H9 (cell line): ENCODE results near the gene ZNF8. TPM values are rescaled to one million over a fixed set of nuclear protein-coding genes. Genes with fewer than 3 reads are reported as not detected.

ENCODE experiments used
- DNase-seq: peaks from one replicate; pipeline ENCODE4 v3.0.0-alpha.2; 2017
- H2AFZ ChIP-seq: one replicate; pipeline ENCODE4 v1.6.1; 2013; ENCODE audit warnings: mild to moderate bottlenecking, low read length, control low read depth, moderate library complexity
- H2AK5ac ChIP-seq: 2 replicates; pipeline ENCODE4 v1.6.1; 2013; ENCODE audit warnings: low read length, control low read depth, mixed read lengths; ENCODE audit not compliant: insufficient read length
- H2BK120ac ChIP-seq: one replicate; pipeline ENCODE4 v1.6.1; 2013; ENCODE audit warnings: low read depth, mild to moderate bottlenecking, low read length, control low read depth, inconsistent platforms; ENCODE audit not compliant: poor library complexity, severe bottlenecking
- H2BK12ac ChIP-seq: 2 replicates; pipeline ENCODE4 v1.6.1; 2013; ENCODE audit warnings: low read length, control low read depth, mixed read lengths, low read depth; ENCODE audit not compliant: insufficient read length
- H2BK15ac ChIP-seq: 2 replicates; pipeline ENCODE4 v1.6.1; 2013; ENCODE audit warnings: low read depth, low read length, control low read depth
- H2BK20ac ChIP-seq: one replicate; pipeline ENCODE4 v1.6.1; 2013; ENCODE audit warnings: low read depth, mild to moderate bottlenecking, low read length, control low read depth, inconsistent platforms; ENCODE audit not compliant: poor library complexity, severe bottlenecking
- H2BK5ac ChIP-seq: 2 replicates; pipeline ENCODE4 v1.6.1; 2013; ENCODE audit warnings: low read length, control low read depth, mixed read lengths; ENCODE audit not compliant: insufficient read length
- H3K14ac ChIP-seq: 2 replicates; pipeline ENCODE4 v1.6.1; 2013; ENCODE audit warnings: low read length, control low read depth; ENCODE audit not compliant: insufficient read depth
- H3K18ac ChIP-seq: 2 replicates; pipeline ENCODE4 v1.6.1; 2013; ENCODE audit warnings: low read depth, mild to moderate bottlenecking, mixed read lengths, low read length, control low read depth; ENCODE audit not compliant: insufficient read length
- H3K23ac ChIP-seq: 2 replicates; pipeline ENCODE4 v1.6.1; 2013; ENCODE audit warnings: low read length, control low read depth, mixed read lengths, low read depth; ENCODE audit not compliant: insufficient read length
- H3K23me2 ChIP-seq: 2 replicates; pipeline ENCODE4 v1.6.1; 2013; ENCODE audit warnings: low read depth, mild to moderate bottlenecking, mixed read lengths, low read length, control low read depth; ENCODE audit not compliant: insufficient read length, poor library complexity, severe bottlenecking
- H3K27ac ChIP-seq: 2 replicates; pipeline ENCODE4 v1.5.1; 2013; ENCODE audit warnings: low read length, control low read depth, mixed read lengths, low read depth; ENCODE audit not compliant: insufficient read length
- H3K27me3 ChIP-seq: 2 replicates; pipeline ENCODE4 v1.6.1; 2013; ENCODE audit warnings: low read length, control low read depth, inconsistent platforms; ENCODE audit not compliant: insufficient read depth
- H3K4ac ChIP-seq: 2 replicates; pipeline ENCODE4 v1.6.1; 2013; ENCODE audit warnings: low read depth, mild to moderate bottlenecking, control low read depth, inconsistent platforms, low read length, moderate library complexity
- H3K4me1 ChIP-seq: 2 replicates; pipeline ENCODE4 v1.6.1; 2013; ENCODE audit warnings: low read length, control low read depth, inconsistent platforms; ENCODE audit not compliant: insufficient read depth
- H3K4me2 ChIP-seq: 2 replicates; pipeline ENCODE4 v1.6.1; 2013; ENCODE audit warnings: low read length, control low read depth, mixed read lengths; ENCODE audit not compliant: insufficient read length, insufficient read depth
- H3K56ac ChIP-seq: 2 replicates; pipeline ENCODE4 v1.6.1; 2013; ENCODE audit warnings: low read depth, mild to moderate bottlenecking, mixed read lengths, low read length, control low read depth; ENCODE audit not compliant: insufficient read length
- H3K79me1 ChIP-seq: 2 replicates; pipeline ENCODE4 v1.6.1; 2013; ENCODE audit warnings: low read depth, mild to moderate bottlenecking, moderate library complexity, low read length, control low read depth, inconsistent platforms; ENCODE audit not compliant: insufficient read depth, poor library complexity, severe bottlenecking
- H3K79me2 ChIP-seq: 2 replicates; pipeline ENCODE4 v1.6.1; 2013; ENCODE audit warnings: low read length, control low read depth, inconsistent platforms; ENCODE audit not compliant: insufficient read depth
- H3K9ac ChIP-seq: 2 replicates; pipeline ENCODE4 v1.6.1; 2013; ENCODE audit warnings: low read length, control low read depth, mixed read lengths; ENCODE audit not compliant: insufficient read length; ENCODE audit errors: extremely low read depth
- H3K9me3 ChIP-seq: one replicate; pipeline ENCODE4 v1.6.1; 2013; ENCODE audit warnings: low read depth, low read length, inconsistent platforms; ENCODE audit not compliant: control insufficient read depth
- H3T11ph ChIP-seq: one replicate; pipeline ENCODE4 v1.6.1; 2013; ENCODE audit warnings: mild to moderate bottlenecking, low read length, control low read depth, inconsistent platforms
- H4K20me1 ChIP-seq: one replicate; pipeline ENCODE4 v1.6.1; 2013; ENCODE audit not compliant: control insufficient read depth, insufficient read length, insufficient read depth
- H4K5ac ChIP-seq: 2 replicates; pipeline ENCODE4 v1.6.1; 2013; ENCODE audit warnings: low read depth, mild to moderate bottlenecking, mixed read lengths, low read length, control low read depth; ENCODE audit not compliant: insufficient read length
- H4K8ac ChIP-seq: replicated peaks from 2 replicates; pipeline ENCODE4 v1.6.1; 2013; ENCODE audit warnings: low read length, control low read depth, mixed read lengths, low read depth; ENCODE audit not compliant: insufficient read length
- H4K91ac ChIP-seq: 2 replicates; pipeline ENCODE4 v1.6.1; 2013; ENCODE audit warnings: low read depth, mild to moderate bottlenecking, moderate library complexity, mixed read lengths, low read length, control low read depth; ENCODE audit not compliant: insufficient read length
- H3K27ac Mint-ChIP-seq, 3 experiments: 2 replicates in 2 of 3; 3 replicates in 1 of 3; pipeline ENCODE4 v1.8.0; 2020 to 2021; ENCODE audit warnings: mixed read lengths in 3 of 3, mild to moderate bottlenecking in 1 of 3, moderate library complexity in 1 of 3
- H3K27me3 Mint-ChIP-seq: 2 replicates; pipeline ENCODE4 v1.8.0; 2021; ENCODE audit warnings: low read depth, mild to moderate bottlenecking, moderate library complexity, mixed read lengths
- H3K36me3 Mint-ChIP-seq, 3 experiments: 2 replicates in 2 of 3; 3 replicates in 1 of 3; pipeline ENCODE4 v1.8.0; 2020 to 2021; ENCODE audit warnings: low read depth in 3 of 3, mixed read lengths in 3 of 3; ENCODE audit not compliant: insufficient read depth in 1 of 3
- H3K4me1 Mint-ChIP-seq, 2 experiments: 2 replicates each; pipeline ENCODE4 v1.8.0; 2020; ENCODE audit warnings: mixed read lengths in 2 of 2
- H3K4me3 Mint-ChIP-seq, 2 experiments: 2 replicates in 1 of 2; 3 replicates in 1 of 2; pipeline ENCODE4 v1.8.0; 2020 to 2021; ENCODE audit warnings: mild to moderate bottlenecking in 2 of 2, mixed read lengths in 2 of 2, moderate library complexity in 1 of 2
- H3K9me3 Mint-ChIP-seq, 2 experiments: 2 replicates in 1 of 2; 3 replicates in 1 of 2; pipeline ENCODE4 v1.8.0; 2020; ENCODE audit warnings: mild to moderate bottlenecking in 2 of 2, mixed read lengths in 2 of 2, moderate library complexity in 1 of 2
- CTCF ChIP-seq: fragments of 200-600 bp; sonication (generic); conservative IDR thresholded peaks from 3 replicates; pipeline ENCODE4 v1.8.0; 2021; ENCODE audit warnings: antibody characterized with exemption, mild to moderate bottlenecking
- WGBS: extraction: QIAGEN DNeasy Blood & Tissue Kit; methylation state at CpG from one replicate; pipeline ENCODE4 v1.1.7; 2013; ENCODE audit warnings: missing lambda C conversion rate, low lambda C conversion rate, mixed read lengths; ENCODE audit not compliant: insufficient read length; ENCODE audit errors: extremely low coverage; 5-methylcytosine and 5-hydroxymethylcytosine counted together
- total RNA-seq: library from RNA; stranded (reverse); gene quantifications from 2 replicates; pipeline ENCODE4 v1.2.1, GENCODE V29; 2021

Gene ZNF8
- total RNA-seq, 1 experiment from 2014 or later = 17.3 TPM

GRCh38 chr19:58318297-58318696, 39.5 kb downstream of the ZNF8 start:
- no peak overlapping the region for H3K14ac ChIP-seq
- no peaks in the 10 kb centered on the region for H4K20me1 ChIP-seq

More at GRCh38 chr19:58318297-58318696, 39.5 kb downstream of the ZNF8 start:
- H2AFZ ChIP-seq = no peak overlapping the region
- no peak overlapping the region for H2AK5ac ChIP-seq
- no CpG with 5 or more reads among the region's 4 CpGs for WGBS
- H3K23ac ChIP-seq = no peak overlapping the region
- Mint-ChIP-seq H3K27me3 (no peaks in the 10 kb centered on the region), H3K4me3 (peak overlapping the region in 1 of 2 experiments; percentile 1; a peak in 1 of 5 replicates), H3K9me3 (no peaks in the 10 kb centered on the region), H3K27ac (no peak overlapping the region), H3K36me3 (peaks cover 12 to 26% (median 23%) of the 10 kb centered on the region in 3 experiments; a peak in 6 of 7 replicates), H3K4me1 (no peaks in the 10 kb centered on the region)
- no peak overlapping the region for H3K4me2 ChIP-seq
- H2BK5ac ChIP-seq = no peak overlapping the region
- H3K9me3 ChIP-seq = no peaks in the 10 kb centered on the region
- no peak overlapping the region for H3K9ac ChIP-seq
- H3K27ac ChIP-seq = no peak overlapping the region
- H3T11ph ChIP-seq = no peak overlapping the region
- no peaks in the 10 kb centered on the region for H3K79me2 ChIP-seq
- no peak overlapping the region for H4K91ac ChIP-seq
- no peaks in the 10 kb centered on the region for H3K23me2 ChIP-seq
- H2BK15ac ChIP-seq = no peak overlapping the region
- H2BK20ac ChIP-seq = no peak overlapping the region
- H3K4me1 ChIP-seq = no peaks in the 10 kb centered on the region
- H2BK120ac ChIP-seq = no peak overlapping the region
- no peak overlapping the region for H3K4ac ChIP-seq
- no peak overlapping the region for H3K18ac ChIP-seq
- H4K8ac ChIP-seq = no peak overlapping the region
- no peak overlapping the region for H4K5ac ChIP-seq
- no peak overlapping the region for H3K56ac ChIP-seq
- H2BK12ac ChIP-seq = no peak overlapping the region
- no peaks in the 10 kb centered on the region for H3K27me3 ChIP-seq
- H3K79me1 ChIP-seq = no peaks in the 10 kb centered on the region
- no peak for DNase-seq
- no peak for TF ChIP-seq CTCF
